Adipocyte (in vitro differentiated cells): ENCODE data around the gene AGFG2.

Experiments
- DNase-seq: peaks from one replicate; pipeline ENCODE4 v3.0.0-alpha.2; 2015; ENCODE audit warnings: low read depth
- H3K27me3 ChIP-seq: replicated peaks from 2 replicates; pipeline ENCODE4 v1.7.0; 2013; ENCODE audit warnings: mild to moderate bottlenecking, low read length, moderate library complexity; ENCODE audit not compliant: control insufficient read depth, insufficient read depth
- H3K36me3 ChIP-seq: 2 replicates; pipeline ENCODE4 v1.7.0; 2013; ENCODE audit warnings: low read length, mild to moderate bottlenecking, moderate library complexity; ENCODE audit not compliant: control insufficient read depth, insufficient read depth, severe bottlenecking
- H3K4me1 ChIP-seq: 2 replicates; pipeline ENCODE4 v1.7.0; 2013; ENCODE audit warnings: mild to moderate bottlenecking, low read length, moderate library complexity; ENCODE audit not compliant: control insufficient read depth, insufficient read depth
- H3K4me3 ChIP-seq: 2 replicates; pipeline ENCODE4 v1.7.0; 2013; ENCODE audit warnings: mild to moderate bottlenecking, low read length, moderate library complexity
- H3K9ac ChIP-seq: 2 replicates; pipeline ENCODE4 v1.7.0; 2013; ENCODE audit warnings: mild to moderate bottlenecking, low read length, moderate library complexity
- H3K9me3 ChIP-seq: 2 replicates; pipeline ENCODE4 v1.7.0; 2013; ENCODE audit warnings: mild to moderate bottlenecking, low read length, moderate library complexity; ENCODE audit not compliant: control insufficient read depth

AGFG2 gene

GRCh38 chr7:100576384-100576993 lies 37.5 kb downstream of the AGFG2 start:
- H3K4me3 ChIP-seq, result no peak overlapping the region
- no peak for DNase-seq
- peaks cover 63% of the 10 kb centered on the region for H3K36me3 ChIP-seq
- peaks cover 7% of the 10 kb centered on the region for H3K27me3 ChIP-seq
- no peak overlapping the region for H3K9ac ChIP-seq
- H3K4me1 ChIP-seq, result no peaks in the 10 kb centered on the region
- H3K9me3 ChIP-seq, result no peaks in the 10 kb centered on the region

DNA sequence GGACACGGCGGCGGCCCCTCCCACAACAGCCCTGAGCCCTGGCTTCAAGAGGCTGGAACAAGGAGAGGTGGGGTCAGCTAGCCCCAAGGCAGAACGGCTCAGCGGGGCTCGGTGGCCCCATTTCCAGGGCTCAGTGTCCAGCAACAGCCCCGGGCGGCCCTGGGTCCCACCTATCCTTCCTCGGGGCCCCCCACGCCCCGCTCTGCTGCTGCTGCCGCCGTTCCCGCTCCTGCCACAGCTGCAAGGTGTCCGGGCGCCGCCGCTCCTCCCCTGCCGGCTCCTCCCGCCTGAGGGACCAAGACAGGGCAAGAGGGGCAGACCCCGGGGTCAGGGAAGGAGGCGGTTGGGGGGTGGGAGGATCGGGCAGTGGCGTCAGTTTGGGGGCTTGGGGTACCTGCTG lies 38.1 kb downstream of the AGFG2 start:
- H3K36me3 ChIP-seq, result peaks cover 69% of the 10 kb centered on the region
- peaks cover under 1% of the 10 kb centered on the region for H3K27me3 ChIP-seq
- no peak overlapping the region for H3K4me3 ChIP-seq
- H3K9me3 ChIP-seq, result no peaks in the 10 kb centered on the region
- no peak overlapping the region for H3K9ac ChIP-seq
- no peaks in the 10 kb centered on the region for H3K4me1 ChIP-seq
- no peak for DNase-seq

GRCh38 chr7:100577507-100577906 lies 38.5 kb downstream of the AGFG2 start:
- H3K4me3 ChIP-seq, result no peak overlapping the region
- H3K4me1 ChIP-seq, result no peaks in the 10 kb centered on the region
- peaks cover 72% of the 10 kb centered on the region for H3K36me3 ChIP-seq
- no peak for DNase-seq
- H3K9me3 ChIP-seq, result no peaks in the 10 kb centered on the region
- H3K9ac ChIP-seq, result no peak overlapping the region
- no peaks in the 10 kb centered on the region for H3K27me3 ChIP-seq

DNA sequence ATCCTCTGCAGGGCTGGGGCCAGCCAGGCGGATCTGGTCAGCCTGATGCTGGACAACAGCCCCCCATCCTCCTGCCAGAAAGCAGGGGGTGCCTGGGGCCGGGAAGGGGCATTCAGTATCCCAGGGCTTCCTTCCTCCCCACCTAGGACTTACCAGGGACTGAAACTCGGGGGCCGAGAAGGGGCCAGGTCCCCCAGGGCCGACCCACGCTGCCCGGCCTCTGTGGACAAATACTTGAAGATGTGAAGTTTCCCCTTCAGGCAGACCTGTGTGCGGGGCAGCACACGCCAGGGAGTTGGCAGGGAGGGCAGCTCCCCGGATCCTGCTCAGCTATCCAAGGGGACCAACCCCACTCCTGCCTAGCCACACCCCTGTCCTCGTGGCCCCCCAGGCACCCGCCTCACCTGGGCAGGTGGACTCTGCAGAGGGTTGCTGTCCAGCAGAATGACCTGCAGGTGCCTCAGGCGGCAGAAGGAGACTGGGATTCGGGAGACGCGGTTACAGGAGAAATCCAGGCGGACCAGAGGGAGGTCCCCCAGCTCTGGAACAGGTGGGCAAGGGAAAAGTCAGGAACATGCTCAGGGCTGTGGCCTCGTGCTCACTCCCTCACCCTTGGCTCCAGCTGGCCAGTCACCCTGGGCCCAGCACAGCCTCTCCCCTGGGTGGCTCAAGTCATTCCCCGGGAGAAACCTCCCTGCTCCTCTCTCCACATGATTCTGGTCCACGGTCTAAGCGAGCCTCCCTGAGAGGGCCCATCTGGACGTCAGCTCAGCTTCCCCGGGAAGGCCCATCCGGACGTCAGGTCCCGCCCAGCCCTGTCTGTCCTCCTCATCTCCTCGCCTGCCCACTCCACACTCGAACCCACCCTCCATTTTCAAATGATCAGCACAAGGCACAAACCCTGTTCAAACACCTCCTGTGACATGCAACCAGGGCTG lies 39.5 kb downstream of the AGFG2 start:
- H3K36me3 ChIP-seq, result peaks cover 72% of the 10 kb centered on the region

DNA sequence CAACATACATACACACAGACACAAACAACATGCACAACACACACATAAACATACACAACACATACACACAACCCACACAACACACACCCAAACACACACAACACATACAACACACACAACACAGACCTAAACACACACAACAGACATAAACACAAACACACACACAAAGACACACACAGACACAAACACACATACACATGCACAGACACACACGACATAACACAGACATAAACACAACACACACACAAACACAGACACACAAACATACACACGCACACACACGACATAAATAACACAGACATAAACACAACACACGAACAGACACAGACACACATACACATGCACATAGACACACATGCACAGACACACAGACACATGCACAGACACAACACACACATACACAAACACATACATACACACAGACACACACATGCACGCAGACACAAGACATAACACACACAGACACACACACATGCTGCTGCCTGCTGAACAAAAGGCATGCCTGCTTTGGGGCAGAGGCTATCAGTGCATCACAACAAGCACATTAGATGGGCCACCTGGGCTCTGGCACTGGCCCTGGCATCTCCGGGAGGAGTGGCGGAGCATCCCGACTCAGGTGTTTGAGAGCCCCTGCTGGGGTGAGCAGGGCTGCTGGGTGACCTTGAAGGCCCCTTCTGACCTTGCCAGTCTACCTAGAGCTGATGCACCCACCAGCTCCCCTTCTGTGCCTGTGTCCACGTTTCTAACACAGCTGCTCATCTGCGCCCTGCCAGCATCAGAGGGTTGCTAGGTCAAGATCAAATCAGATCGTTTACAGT lies 41.7 kb downstream of the AGFG2 start:
- peaks cover 62% of the 10 kb centered on the region for H3K36me3 ChIP-seq
- H3K4me3 ChIP-seq, result no peak overlapping the region
- H3K27me3 ChIP-seq, result no peaks in the 10 kb centered on the region
- DNase-seq, result no peak
- H3K9me3 ChIP-seq, result no peaks in the 10 kb centered on the region
- peaks cover 20% of the 10 kb centered on the region for H3K4me1 ChIP-seq
- no peak overlapping the region for H3K9ac ChIP-seq

More for the DNA sequence above, 39.5 kb downstream of the AGFG2 start:
- no peak for DNase-seq
- Histone ChIP-seq H3K9me3 (no peaks in the 10 kb centered on the region), H3K4me3 (no peak overlapping the region), H3K9ac (no peak overlapping the region), H3K4me1 (peaks cover 4% of the 10 kb centered on the region), H3K27me3 (no peaks in the 10 kb centered on the region)

DNA sequence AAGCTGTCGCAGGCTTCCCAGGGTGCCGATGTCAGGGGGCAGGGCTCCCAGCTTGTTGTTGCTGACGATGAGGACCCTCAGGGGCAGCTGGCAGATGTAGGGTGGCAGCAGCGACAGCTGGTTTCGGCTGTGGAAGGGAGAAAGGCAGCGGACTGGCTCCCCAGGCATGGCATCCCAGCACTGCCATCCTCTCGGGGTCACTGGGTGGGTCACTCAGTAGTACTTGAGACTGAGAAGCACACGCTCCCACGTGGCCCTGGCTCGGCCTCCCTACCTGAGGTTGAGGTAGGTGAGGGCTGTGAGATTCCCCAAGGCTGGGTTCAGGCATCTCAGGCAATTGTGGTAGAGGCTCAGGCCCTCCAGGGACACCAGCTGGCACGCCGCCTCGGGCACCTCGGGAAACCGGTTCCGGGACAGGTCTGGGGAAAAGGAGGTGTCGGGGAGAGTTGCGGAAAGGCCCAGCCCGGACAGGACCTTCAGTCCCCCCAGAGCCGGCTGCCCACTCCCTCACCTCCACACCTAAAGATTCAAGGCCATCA lies 43.1 kb downstream of the AGFG2 start:
- Histone ChIP-seq H3K4me1 (peaks cover 20% of the 10 kb centered on the region), H3K9me3 (no peaks in the 10 kb centered on the region), H3K27me3 (no peaks in the 10 kb centered on the region), H3K9ac (no peak overlapping the region), H3K36me3 (peaks cover 48% of the 10 kb centered on the region), H3K4me3 (no peak overlapping the region)
- DNase-seq, result no peak

DNA sequence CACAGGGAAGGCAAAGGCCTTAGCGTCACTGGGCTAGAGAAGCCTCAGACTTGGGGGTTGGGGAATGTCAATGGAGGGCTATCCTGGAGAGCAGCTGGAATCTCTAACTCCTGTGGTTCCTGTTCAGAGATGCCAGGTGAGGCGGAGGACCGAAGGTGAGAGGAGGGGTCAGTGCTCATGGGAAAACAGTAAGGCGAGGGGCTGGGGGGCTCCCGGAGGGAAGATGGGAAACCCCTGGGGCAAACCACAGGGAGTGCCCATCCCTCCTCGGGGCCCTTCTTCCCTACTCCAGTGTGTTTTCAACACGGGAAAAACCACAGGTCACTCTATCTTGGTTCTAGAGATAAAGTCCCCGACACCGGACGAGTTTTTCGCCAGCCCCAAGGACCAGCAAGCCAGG lies 43.6 kb downstream of the AGFG2 start:
- Histone ChIP-seq H3K4me1 (peaks cover 20% of the 10 kb centered on the region), H3K27me3 (no peaks in the 10 kb centered on the region), H3K9me3 (no peaks in the 10 kb centered on the region), H3K36me3 (peaks cover 44% of the 10 kb centered on the region), H3K9ac (peak overlapping the region; percentile 46), H3K4me3 (no peak overlapping the region)
- no peak for DNase-seq

DNA sequence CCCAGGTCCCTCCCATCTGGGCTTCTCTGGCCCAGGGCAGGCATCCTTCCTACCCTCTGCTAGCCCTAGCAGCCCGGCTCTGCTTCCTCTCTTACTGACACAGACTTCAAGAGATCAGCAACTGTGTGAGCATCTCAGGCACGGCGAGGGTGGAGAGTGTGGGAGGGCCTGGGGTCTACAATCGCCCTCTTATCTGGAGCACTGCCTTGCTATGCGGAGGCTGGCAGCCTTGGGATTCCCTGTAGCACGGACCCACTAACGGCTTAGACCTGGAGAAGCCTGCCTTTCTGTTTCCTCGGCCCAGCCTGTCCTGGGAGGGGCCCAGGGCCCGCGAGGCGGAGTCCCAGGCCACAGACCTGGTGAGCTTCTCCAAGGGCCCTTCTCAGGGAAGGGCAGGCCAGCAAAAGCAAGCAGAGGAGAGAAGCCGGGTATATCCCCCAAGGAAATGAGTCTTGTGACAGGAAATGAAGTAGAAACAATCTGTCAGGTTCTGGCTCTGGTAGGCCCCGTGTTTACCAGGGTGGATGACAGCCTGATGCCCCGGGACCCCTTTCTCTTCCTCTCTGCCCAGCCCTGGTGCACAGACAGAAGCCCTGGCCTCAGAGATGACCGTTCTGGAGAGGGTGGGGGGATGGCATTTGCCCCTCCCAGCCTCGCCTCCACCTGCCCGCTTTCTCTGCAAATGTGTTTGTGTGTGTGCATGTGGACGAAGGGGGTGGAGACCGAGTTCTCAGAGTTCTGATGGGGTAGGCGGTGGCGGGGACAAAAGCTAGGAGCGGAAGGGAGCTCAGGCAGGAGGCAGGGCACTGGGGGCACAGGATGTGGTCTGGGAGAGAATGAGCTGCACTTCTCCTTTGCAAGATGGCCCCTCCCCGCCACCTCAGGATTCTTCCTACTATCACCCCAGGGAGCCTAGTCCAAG lies 44.4 kb downstream of the AGFG2 start:
- H3K36me3 ChIP-seq, result peaks cover 36% of the 10 kb centered on the region
- peak overlapping the region; percentile 3 for H3K4me3 ChIP-seq
- H3K4me1 ChIP-seq, result peaks cover 20% of the 10 kb centered on the region
- no peaks in the 10 kb centered on the region for H3K9me3 ChIP-seq
- no peaks in the 10 kb centered on the region for H3K27me3 ChIP-seq
- DNase-seq, result no peak
- H3K9ac ChIP-seq, result peak overlapping the region; percentile 46

DNA sequence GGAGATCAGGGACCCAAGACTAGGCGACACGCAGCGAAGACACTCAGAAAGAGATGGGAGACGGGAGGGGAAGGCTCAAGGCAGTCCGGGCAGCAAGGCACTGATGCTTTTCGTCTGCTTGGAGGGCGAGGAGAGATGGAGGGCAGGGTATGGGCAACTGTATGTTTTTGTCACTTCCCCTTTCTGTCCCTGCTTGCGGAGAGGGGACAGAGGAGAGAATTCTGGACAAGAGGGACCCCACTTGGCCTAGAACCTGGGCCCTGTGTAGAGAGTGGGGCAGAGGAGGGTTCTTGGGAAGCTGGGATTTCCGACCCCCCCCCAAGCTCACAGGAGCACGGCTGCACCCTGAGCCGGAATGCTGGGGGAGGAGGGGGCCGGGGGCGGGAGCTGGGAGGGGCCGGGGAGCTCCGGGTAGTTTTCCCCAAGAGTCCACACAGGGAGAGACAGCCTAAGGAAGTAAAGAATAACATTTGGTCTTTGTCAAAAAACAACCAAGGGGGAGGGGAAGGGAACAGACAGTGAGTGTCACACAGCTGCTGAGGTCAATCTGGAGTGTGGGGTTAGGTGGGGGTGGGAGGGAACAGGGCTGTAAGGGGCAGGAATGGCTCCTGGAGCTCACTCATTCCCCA lies 45.2 kb downstream of the AGFG2 start:
- Histone ChIP-seq H3K4me3 (peak overlapping the region; percentile 93), H3K36me3 (peaks cover 30% of the 10 kb centered on the region), H3K9me3 (no peaks in the 10 kb centered on the region), H3K9ac (peak overlapping the region; percentile 96), H3K4me1 (peaks cover 20% of the 10 kb centered on the region), H3K27me3 (no peaks in the 10 kb centered on the region)
- DNase-seq, result peak; percentile 38
